GM12873 (cell line): ENCODE results near the gene CABCOCO1.

Source experiments
- CTCF ChIP-seq: IDR thresholded peaks from 2 replicates; pipeline ENCODE4 v1.5.1; 2012; ENCODE audit warnings: low read depth, mild to moderate bottlenecking, moderate library complexity, low read length, control low read depth; ENCODE audit not compliant: insufficient read depth; ENCODE audit errors: missing control alignments

CABCOCO1 gene

GRCh38 chr10:61662794-61663259 is at the start of gene CABCOCO1:
Gene CABCOCO1, plus strand, starts transcription at chr10:61662929. Its CDS starts 44 bp downstream, at chr10:61662973.
- no peak for TF ChIP-seq CTCF

- TF ChIP-seq CTCF, result no peak
Measured at GRCh38 chr10:61613665-61614064, 49.1 kb upstream of the CABCOCO1 start.

GRCh38 chr10:61616611-61617010 is 46.1 kb upstream of the CABCOCO1 start:
- no peak for TF ChIP-seq CTCF

GRCh38 chr10:61617180-61617579 is 45.5 kb upstream of the CABCOCO1 start:
- no peak for TF ChIP-seq CTCF

- TF ChIP-seq CTCF, result no peak
Measured at GRCh38 chr10:61617586-61617985, 45.1 kb upstream of the CABCOCO1 start.

- no peak for TF ChIP-seq CTCF
Measured at GRCh38 chr10:61618388-61618961, 44.3 kb upstream of the CABCOCO1 start.

GRCh38 chr10:61620506-61620905 is 42.2 kb upstream of the CABCOCO1 start:
- TF ChIP-seq CTCF, result no peak

- TF ChIP-seq CTCF, result no peak
Measured at GRCh38 chr10:61621605-61622051, 41.1 kb upstream of the CABCOCO1 start.
